Gastroesophageal sphincter (tissue), 4 donors: ENCODE results near the gene ERMN. TPM values are rescaled to one million over a fixed set of nuclear protein-coding genes. Genes with fewer than 3 reads are reported as not detected.

Experiments
- ATAC-seq: fragments of 150-250 bp; one replicate; pipeline ENCODE4 v1.9.1; 2016; ENCODE audit warnings: mild to moderate bottlenecking, moderate library complexity
- H3K27ac ChIP-seq, 4 donors: fragments of 200-600 bp; sonication (generic) in 3 of 4; 1 replicate in 3 of 4; 2 replicates in 1 of 4; pipeline ENCODE4 v1.5.1; 2016 to 2019
- H3K27me3 ChIP-seq: fragments of 200-600 bp; sonication (generic); one replicate; pipeline ENCODE4 v1.5.1; 2019
- H3K36me3 ChIP-seq, 2 donors: fragments of 200-600 bp; sonication (generic); one replicate each; pipeline ENCODE4 v1.5.1; 2019; ENCODE audit warnings: control low read depth in 1 of 2
- H3K4me1 ChIP-seq, 3 donors: fragments of 200-600 bp; sonication (generic); 1 replicate in 2 of 3; 2 replicates in 1 of 3; pipeline ENCODE4 v1.5.1; 2016 to 2019; ENCODE audit warnings: control low read depth in 2 of 3
- H3K4me3 ChIP-seq, 2 donors: fragments of 200-600 bp; sonication (generic); one replicate each; pipeline ENCODE4 v1.5.1; 2019; ENCODE audit warnings: mild to moderate bottlenecking in 1 of 2, moderate library complexity in 1 of 2
- H3K9me3 ChIP-seq, 3 donors: fragments of 200-600 bp; sonication (generic); one replicate each; pipeline ENCODE4 v1.5.1; 2017 to 2019; ENCODE audit warnings: control low read depth in 2 of 3
- CTCF ChIP-seq, 4 experiments: fragments of 200-600 bp in 2 of 4; fragments of 450-650 bp in 2 of 4; sonication (generic) in 1 of 4; IDR thresholded peaks; one replicate each; pipeline ENCODE4 v1.5.1; 2017 to 2019; ENCODE audit warnings: antibody characterized with exemption in 4 of 4, mild to moderate bottlenecking in 2 of 4, moderate library complexity in 2 of 4
- EP300 ChIP-seq: sonication (generic); formaldehyde crosslinking; IDR thresholded peaks from one replicate; pipeline ENCODE4 v1.6.1; 2017; ENCODE audit warnings: antibody characterized with exemption, mild to moderate bottlenecking
- POLR2A ChIP-seq, 2 donors: fragments of 450-650 bp; IDR thresholded peaks; one replicate each; pipeline ENCODE4 v1.6.1; 2017; ENCODE audit warnings: antibody characterized with exemption in 2 of 2, mild to moderate bottlenecking in 2 of 2, moderate library complexity in 1 of 2
- POLR2AphosphoS5 ChIP-seq: sonication (generic); formaldehyde crosslinking; IDR thresholded peaks from one replicate; pipeline ENCODE4 v1.6.1; 2017; ENCODE audit warnings: antibody characterized with exemption
- WGBS, 2 donors: methylation state at CpG; one replicate each; pipeline ENCODE4 v1.1.5; 2018; ENCODE audit warnings: low coverage in 1 of 2; 5-methylcytosine and 5-hydroxymethylcytosine counted together
- total RNA-seq, 4 donors: library from RNA; depleted of rRNA; stranded (reverse); fragments of >200 nt; gene quantifications; one replicate each; pipeline ENCODE4 v1.1.0, GENCODE V29; 2016

ERMN gene
- total RNA-seq, 4 donors from 2014 or later: 0.13 TPM; not detected in 3

GRCh38 chr2:157315901-157316300 is 9.7 kb downstream of the ERMN start:
- no peaks in the 10 kb centered on the region for H3K4me1 ChIP-seq
- H3K9me3 ChIP-seq: no peaks in the 10 kb centered on the region
- H3K27ac ChIP-seq: no peak overlapping the region
- H3K27me3 ChIP-seq: no peaks in the 10 kb centered on the region
- 76 to 82% methylated on average over 4 of the region's 4 CpGs for WGBS, 2 donors
- TF ChIP-seq CTCF (IDR thresholded peaks at IDR 0.05) (no peak), POLR2AphosphoS5 (no peak), EP300 (no peak), POLR2A (IDR thresholded peaks at IDR 0.05) (no peak)
- no peaks in the 10 kb centered on the region for H3K36me3 ChIP-seq
- no peak overlapping the region for H3K4me3 ChIP-seq
- ATAC-seq: no peak

DNA sequence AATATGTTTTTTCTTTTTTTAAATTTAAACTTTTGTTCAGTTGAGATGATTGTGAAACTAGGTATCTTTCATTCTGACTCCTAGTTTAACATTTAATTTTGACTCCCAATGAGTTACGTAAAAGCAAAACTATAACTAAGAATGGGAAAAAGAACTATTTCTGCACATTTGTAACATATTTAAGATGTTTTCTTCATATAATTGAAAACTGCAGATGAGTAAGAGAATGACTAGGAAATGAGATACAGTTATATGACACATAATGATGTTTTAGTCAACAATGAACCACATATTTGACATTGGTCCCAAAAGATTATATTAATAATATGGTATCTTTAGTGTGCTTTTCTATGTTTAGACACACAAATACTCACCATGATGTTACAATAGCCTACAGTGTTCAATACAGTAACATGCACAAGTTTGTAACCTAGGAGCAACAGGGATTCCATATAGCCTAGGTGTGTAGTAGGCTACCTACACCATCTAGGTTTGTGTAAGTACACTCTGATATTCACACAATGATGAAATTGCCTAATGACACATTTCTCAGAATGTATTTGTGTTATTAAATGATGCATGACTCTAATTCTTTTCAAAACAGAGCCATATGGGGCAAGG is 12.6 kb downstream of the ERMN start:
- WGBS, 2 donors: 100% methylated on average over 1 of the region's 1 CpG
- Histone ChIP-seq H3K27me3 (no peaks in the 10 kb centered on the region), H3K27ac (no peak overlapping the region), H3K36me3 (no peaks in the 10 kb centered on the region), H3K4me1 (no peaks in the 10 kb centered on the region), H3K9me3 (no peaks in the 10 kb centered on the region), H3K4me3 (no peak overlapping the region)
- no peak for TF ChIP-seq POLR2A (IDR thresholded peaks at IDR 0.05)
- no peak for TF ChIP-seq CTCF (IDR thresholded peaks at IDR 0.05)
- no peak for TF ChIP-seq EP300
- TF ChIP-seq POLR2AphosphoS5: no peak
- no peak for ATAC-seq

- no peak overlapping the region for H3K27ac ChIP-seq
- no peaks in the 10 kb centered on the region for H3K9me3 ChIP-seq
- no peaks in the 10 kb centered on the region for H3K27me3 ChIP-seq
- ATAC-seq: no peak
- 69 to 80% methylated on average over 1 of the region's 1 CpG for WGBS, 2 donors
- TF ChIP-seq CTCF (IDR thresholded peaks at IDR 0.05) (no peak), EP300 (no peak), POLR2AphosphoS5 (no peak), POLR2A (IDR thresholded peaks at IDR 0.05) (no peak)
- no peak overlapping the region for H3K4me3 ChIP-seq
- H3K36me3 ChIP-seq: no peaks in the 10 kb centered on the region
- H3K4me1 ChIP-seq: no peaks in the 10 kb centered on the region
Observed at GRCh38 chr2:157311706-157312105, 13.9 kb downstream of the ERMN start.

- no peaks in the 10 kb centered on the region for H3K9me3 ChIP-seq
- H3K4me3 ChIP-seq: no peak overlapping the region
- H3K4me1 ChIP-seq: no peaks in the 10 kb centered on the region
- no peak for ATAC-seq
- H3K27ac ChIP-seq: no peak overlapping the region
- H3K36me3 ChIP-seq: no peaks in the 10 kb centered on the region
- TF ChIP-seq POLR2A (IDR thresholded peaks at IDR 0.05) (no peak), EP300 (no peak), CTCF (IDR thresholded peaks at IDR 0.05) (no peak), POLR2AphosphoS5 (no peak)
- H3K27me3 ChIP-seq: no peaks in the 10 kb centered on the region
- 84 to 90% methylated on average over 2 of the region's 2 CpGs for WGBS, 2 donors
Observed at GRCh38 chr2:157309878-157310277, 15.7 kb downstream of the ERMN start.

DNA sequence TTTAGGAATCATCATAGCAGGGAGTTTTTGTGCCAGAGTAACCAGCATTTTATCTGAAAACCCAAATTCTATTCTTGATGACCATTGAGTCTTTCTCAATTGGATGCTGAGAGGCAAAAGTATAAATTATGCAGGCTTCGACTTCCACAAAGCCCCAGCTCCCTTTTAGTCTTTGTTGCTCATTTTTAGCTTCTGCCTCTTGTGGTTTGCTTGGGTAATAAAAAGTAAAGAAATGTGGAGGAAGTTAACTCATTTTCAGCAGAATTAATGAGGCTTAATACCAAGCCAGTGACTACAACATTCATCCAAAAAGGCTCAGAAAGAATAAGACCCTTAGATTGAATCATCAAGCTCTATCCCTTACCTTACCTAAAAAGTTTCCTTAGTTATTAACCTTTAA is 18.6 kb downstream of the ERMN start:
- H3K4me1 ChIP-seq: no peaks in the 10 kb centered on the region
- TF ChIP-seq POLR2AphosphoS5: no peak
- no peak for TF ChIP-seq EP300
- TF ChIP-seq CTCF (IDR thresholded peaks at IDR 0.05): no peak
- no peak for TF ChIP-seq POLR2A (IDR thresholded peaks at IDR 0.05)
- H3K27me3 ChIP-seq: peaks cover 9% of the 10 kb centered on the region
- no peak overlapping the region for H3K4me3 ChIP-seq
- no peak overlapping the region for H3K27ac ChIP-seq
- H3K9me3 ChIP-seq: no peaks in the 10 kb centered on the region
- H3K36me3 ChIP-seq: no peaks in the 10 kb centered on the region
- ATAC-seq: no peak
- WGBS, 2 donors: 67 to 100% methylated on average over 1 of the region's 1 CpG
